Measurements from ENCODE around the gene LAIR2.
"Not testable (repeated sequence)": the region's sequence is repeated elsewhere in the genome, so short reads cannot be mapped to it uniquely, and the experiment has no call there.

Gene LAIR2

DNA sequence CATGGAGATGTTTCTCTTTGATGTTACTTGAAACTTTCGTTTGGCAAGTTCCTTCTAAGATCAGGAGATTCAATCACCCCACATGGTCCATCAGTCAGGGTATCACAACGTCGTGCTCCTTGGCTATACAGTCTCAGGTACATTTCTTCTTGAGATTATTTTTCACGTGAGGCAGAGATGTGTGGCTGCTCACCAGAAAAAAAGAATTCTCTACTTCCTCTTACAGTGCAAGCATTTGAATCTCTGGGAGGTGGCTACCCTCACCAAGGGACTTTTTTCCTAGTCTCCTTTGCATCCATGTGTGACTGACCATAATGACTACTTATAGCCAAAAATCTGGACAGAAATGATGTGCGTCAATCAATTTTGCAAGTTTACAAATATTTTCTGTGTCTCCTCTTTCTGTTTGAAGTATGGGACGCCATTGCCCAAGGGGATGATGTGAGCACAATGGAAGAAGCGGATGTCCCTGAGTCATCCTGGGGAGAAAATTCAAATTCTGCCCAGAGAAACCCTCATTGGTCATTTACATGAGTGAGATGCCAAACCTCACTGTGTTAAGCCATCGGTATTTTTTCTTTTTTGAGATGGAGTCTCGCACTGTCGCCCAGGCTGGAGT, 8.6 kb upstream of the LAIR2 start:
- no peak for DNase-seq

DNA sequence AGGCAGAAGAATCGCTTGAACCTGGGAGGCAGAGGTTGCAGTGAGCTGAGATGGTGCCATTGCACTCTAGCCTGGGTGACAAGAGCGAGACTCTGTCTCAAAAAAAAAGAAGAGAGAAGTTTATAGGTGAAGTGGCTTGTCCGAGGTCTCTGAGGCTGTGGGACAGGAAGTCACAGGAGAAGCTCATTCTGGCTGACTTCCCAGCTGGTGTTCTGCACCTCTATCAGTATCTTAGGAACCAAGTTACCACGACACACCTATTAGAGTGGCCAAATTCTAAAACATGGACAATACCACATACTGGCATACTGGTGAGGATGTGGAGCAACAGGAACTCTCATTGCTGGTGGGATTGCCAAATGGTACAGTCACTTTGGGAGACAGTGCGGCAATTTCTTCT, 7.3 kb upstream of the LAIR2 start:
- not testable (repeated sequence) for DNase-seq

DNA sequence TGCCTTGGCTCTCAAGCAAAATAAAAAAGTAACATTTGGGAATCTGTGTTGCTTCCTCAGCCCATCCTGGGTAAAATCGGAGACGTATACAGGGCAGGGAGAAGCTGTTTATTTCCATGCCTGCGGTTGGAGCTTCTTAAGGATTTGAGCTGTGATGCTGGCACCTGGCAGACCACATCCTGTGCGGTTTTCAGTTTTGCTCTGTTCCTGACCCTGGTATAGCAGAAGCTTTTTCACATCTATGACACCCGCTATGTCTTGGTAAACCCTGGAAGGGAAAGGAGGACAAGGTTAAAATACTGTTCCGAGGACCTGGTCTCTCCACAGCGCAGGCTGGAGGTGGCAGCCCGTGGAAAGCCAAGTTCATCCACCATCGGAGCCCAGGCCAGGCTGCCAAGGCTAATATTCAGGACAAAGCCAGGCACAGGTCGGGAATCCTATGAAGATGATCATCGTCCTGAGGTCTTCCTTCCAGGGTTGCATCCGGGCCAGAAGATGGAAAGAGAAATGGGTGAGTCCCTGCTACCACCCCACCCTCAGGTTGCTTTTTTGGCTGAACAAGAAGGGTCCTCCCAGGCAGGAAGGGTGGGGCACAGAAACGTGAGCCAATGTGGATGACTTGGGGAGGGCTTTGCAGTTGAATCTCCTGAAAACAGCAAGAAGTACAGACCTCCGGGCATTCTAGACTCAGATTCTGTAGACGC, 4.7 kb upstream of the LAIR2 start:
- not testable (repeated sequence) for DNase-seq

DNA sequence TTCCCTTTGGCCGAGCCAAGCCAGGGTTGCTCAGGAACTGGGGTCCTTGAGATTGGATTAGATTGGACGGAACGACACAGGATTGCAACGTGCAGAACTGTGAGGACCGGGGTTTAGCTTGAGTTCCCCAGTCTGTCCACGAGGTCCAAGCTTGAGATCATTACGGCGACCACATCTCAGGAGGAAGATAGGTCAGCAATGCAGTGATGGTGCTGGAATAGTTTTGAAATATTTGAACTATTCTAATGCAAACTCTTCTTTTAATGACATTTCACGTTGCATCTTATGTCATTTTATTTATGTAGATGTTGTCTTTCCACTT, 4.2 kb upstream of the LAIR2 start:
- DNase-seq: not testable (repeated sequence)

DNA sequence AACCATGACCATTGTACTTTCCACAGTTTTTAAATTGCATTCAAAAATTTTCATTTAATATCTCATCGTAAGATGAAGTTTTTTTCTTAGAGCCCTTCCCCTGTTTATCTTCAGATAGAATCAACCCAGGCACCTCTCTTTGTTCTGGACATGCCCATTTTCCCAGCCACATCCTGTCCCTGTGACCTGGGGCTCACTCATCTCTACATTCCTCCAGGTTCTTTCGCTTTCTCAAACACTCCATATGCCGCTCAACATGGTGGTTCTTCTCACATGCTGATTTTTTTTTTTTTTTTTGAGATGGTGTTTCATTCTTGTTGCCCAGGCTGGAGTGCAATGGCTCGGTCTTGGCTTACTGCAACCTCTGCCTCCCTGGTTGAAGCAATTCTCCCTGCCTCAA, 2.9 kb downstream of the LAIR2 start:
- DNase-seq: not testable (repeated sequence)

DNA sequence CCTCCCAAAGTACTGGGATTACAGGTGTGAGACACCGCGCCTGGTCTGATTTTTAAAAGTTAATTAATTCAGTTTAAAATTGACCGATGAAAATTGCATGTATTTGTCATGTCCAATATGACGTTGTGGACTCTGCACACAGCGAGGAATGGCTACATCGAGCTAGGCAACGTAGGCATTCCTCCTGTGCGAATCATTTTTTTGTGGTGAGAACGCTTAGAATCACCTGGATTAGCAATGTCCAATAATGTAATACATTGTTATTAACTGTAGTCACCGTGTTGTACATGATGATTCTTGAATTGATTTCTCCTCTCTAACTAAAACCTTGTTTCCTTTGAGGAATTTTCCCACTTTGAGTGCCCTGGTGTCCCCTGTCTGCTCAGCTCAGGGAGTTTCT, 3.4 kb downstream of the LAIR2 start:
- no peak for DNase-seq

DNA sequence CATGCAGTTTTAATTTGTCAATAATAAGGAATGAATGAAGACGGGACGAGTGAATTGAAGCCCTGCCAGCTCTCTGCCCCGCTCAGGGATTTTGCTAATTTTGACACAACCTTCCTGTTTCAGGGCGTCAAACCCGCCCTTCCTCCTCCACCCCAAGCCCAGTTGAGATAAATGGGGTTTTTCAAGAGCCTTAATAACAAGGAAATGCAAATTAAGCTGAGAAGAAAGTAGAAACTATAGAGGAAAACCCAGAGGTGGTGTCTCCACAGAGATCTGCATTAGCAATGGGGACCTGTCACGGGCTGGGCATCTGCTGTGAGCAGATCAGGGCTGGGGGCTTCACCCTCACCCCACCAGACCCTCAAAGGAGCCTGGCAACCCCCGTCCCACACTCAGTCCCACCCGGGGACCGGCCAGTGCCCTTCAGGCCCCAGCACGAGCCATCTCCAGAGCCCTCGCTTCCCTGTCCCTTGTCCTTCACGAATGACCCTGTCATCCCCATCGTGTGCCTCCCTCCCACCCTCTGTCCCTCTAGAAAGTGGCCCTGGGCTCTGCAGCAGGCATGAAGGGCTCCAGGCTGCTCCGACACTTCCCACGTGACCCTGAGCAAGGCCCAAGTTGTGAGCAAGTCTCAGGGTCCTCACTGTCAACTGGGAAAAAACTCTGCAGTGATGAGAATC, 4.5 kb downstream of the LAIR2 start:
- not testable (repeated sequence) for DNase-seq

DNA sequence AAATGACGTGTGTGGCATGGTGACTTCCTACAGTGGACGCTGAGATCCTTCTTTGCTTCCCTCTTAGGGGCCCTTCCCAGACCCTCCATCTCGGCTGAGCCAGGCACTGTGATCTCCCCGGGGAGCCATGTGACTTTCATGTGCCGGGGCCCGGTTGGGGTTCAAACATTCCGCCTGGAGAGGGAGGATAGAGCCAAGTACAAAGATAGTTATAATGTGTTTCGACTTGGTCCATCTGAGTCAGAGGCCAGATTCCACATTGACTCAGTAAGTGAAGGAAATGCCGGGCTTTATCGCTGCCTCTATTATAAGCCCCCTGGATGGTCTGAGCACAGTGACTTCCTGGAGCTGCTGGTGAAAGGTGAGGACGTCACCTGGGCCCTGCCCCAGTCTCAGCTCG, 5.2 kb downstream of the LAIR2 start:
- no peak for DNase-seq

DNA sequence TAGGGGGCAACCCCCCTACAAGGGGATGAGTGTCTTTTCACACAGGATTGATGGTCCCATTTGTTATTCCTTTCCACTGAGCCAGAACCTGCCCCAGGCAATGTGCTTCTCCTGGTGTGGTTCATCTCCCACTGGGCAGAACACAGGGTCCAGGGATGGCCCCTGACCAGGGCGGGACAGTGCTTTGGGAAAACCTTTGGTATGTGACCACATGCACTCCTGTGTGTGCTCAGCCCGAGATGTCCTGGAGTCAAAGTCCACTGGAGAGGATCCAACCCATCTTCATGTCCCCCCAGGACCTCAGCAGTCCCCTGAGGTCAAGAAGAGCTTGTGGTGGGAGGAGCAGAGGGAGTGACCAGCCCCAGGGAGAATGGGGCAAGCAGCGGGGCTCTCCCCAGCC, 5.9 kb downstream of the LAIR2 start:
- not testable (repeated sequence) for DNase-seq

DNA sequence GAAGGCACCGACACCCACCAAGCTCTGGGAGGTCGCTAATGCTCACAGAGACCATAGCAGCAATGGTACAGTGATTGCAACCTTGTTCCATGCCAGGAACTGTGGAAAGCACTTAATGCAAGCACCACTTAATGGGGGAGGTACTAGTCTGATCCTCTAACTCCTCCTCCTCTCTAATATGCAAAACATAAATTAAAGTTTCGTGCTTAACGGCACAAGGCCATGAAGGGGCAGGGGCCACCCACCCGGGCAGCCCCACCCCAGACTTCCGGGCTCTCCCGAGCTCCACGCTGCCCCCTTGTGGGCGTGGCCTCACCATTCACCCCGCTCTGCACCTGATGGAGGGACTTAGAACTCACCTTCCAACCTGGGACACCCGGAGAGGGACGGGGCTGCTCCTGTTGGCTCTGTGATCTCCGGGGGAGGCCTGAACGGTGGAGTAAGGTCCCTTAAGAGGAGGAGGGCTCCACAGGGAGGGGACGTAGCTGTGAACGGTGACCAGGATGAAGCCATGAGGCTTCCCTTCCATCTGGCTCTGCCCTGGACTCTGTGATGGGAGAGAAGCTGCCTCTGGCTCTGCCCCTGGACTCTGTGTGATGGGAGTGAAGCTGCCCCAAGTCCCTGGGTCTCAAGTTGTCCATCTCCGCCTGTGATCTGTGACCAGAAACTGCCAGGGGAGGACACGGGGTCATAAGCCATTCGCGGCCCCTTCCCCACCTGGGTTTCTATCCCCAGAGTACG, 6.7 kb downstream of the LAIR2 start:
- DNase-seq: not testable (repeated sequence)

DNA sequence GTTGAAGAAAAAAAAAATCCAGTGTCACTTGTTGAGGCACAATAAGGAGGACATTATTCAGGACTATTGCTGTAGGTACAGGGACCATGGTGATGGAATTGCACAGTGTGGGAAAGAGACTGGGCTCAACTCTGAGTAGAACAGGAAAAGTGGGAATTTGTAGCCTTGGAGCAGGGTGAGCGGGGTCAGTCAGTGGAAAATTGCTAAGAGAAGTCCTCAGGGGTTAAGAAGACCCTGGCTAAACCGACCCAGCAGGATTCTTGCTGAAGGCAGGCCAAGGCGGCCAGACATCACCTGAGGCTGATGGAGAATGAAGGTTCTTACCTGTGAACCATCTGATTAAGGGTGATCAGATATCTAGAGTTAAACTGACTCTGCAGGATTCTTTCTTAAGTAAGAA, 12.5 kb downstream of the LAIR2 start:
- no peak for DNase-seq

DNA sequence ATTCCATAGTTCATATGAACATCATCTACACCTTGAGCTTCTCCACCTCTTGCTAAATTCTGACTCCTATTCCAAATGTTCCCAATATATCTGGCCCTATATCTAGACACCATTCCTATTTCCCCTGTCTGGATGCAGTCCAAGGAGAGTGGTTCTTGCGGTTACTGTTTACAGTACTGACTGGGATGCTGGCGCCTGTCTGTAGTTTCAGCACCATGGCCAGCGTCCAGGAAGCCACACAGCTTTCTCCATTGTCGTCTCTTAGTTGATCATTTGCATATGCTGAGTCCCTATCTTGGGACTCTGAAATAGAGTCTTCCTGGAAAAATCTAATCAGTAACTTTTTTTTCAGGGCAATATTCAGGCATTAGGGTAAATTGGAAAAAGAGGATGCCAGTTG, 14.9 kb downstream of the LAIR2 start:
- DNase-seq: peak; percentile 40

DNA sequence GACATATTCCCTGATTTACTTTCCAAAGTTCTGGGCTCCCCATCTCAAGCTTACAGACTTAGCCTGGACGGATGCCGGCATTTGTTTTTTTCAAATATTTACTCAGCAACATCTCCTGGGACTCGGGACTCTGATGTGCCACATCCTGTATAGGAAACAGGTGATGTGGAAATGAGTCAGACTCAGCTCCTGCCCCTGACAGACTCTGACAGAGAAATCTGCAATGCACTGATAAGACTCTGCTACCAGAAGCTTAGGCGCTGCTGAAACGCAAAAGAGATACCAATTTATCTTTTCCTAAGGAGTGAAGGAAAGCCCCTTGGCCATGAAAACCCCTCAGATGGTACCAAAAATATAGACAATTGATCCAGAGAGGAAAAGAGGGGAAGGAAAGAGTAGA, 16.2 kb downstream of the LAIR2 start:
- DNase-seq: no peak

DNA sequence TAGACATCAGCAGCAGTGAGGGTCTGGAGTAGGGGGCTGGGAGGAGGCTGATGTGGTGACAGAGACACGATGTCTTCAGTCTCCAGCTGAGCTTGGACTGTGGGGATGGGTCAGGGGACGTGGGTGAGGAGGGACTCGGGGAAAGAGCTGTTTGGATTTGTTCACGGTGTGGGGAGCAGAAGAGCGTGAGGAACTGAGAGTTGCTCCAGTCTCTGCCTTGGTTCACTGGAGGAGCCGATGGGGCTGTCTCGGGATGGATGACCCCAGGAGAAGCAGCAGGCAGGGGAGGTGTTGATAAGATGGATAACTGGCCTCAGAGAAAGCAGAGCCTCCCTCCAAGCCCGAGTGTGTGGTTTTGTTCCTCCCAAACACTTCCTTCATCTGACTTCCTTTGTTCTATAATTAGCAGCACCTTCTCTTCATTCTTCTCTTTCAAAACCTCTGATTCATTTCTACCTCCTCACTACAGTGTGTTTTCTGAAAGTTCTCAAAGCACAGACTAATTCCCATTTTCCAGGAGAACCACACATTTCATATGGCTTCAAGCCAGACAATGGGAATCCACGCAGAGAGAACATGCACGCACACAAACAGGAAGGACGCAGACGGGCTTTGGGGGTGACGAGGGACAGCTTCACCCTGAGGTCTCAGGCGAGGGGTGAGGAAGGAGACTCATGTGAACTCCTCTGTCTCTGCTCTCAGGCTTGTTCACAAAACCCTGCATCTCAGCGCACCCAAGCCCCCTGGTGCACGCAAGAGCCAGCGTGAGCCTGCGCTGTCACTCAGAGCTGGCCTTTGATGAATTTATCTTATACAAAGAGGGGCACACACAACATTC, 18.6 kb downstream of the LAIR2 start:
- no peak for DNase-seq

DNA sequence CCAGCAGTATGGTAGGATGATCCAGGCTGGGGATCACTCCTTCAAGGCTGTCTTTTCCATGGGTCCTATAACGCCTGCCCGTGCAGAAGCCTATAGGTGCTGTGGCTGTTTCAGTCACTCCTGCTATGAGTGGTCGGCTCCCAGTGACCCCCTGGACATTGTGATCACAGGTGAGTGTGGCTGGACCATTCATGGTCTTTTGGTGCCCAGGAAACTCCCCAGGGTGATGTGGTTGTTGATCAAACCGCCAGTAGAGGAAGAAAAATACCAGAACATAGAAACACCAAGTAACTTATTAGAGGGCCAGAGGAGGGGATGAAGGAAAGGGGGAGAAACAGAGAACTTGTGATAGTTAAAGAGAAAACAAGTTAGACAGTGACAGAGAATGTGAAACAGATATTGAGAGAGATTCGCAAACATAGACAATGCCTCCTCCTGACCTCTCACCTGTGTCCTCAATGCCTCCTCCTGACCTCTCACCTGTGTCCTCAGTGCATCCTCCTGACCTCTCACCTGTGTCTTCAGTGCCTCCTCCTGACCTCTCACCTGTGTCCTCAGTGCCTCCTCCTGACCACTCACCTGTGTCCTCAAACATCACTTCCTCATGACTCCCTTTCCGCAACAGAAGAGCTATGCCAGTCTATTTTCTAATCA, 19.4 kb downstream of the LAIR2 start:
- no peak for DNase-seq

DNA sequence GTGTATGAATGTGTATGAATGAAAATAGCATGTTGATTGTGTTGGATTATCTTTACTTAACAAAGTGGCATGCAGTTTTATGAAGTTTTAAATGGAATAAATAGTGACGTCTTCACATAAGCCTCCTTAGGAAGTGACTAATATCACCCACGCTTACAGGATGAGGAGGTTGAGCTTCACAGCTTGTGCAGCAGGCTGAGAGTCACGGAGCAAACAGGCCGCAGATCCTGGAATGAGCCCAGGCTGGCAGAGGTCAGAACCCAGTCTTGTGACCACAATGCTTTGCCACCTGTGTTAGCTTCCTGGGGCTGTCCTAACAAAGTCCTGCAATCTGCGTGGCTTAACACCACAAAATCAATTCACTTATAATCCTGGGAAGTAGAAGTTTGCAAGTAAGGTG, 20.8 kb downstream of the LAIR2 start:
- no peak for DNase-seq

DNA sequence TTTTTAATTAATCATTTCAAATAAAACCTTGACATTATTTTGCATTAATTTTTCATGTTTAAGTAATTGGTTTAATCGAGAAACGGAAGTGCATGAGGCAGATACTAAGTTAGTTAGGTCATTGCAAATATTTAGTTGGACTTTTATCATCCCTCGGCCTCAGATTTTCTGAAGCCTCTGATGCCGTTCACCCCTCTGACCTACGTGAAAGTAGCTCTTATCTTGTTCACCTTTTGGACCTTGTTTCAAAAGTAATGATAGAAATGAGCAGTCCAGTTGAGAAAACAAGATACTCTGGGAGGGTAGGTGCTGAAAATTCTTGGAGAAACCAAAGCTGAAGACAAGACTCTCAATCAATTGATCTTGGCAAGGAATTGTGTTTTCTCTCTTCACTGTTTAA, 23.0 kb downstream of the LAIR2 start:
- DNase-seq: no peak

DNA sequence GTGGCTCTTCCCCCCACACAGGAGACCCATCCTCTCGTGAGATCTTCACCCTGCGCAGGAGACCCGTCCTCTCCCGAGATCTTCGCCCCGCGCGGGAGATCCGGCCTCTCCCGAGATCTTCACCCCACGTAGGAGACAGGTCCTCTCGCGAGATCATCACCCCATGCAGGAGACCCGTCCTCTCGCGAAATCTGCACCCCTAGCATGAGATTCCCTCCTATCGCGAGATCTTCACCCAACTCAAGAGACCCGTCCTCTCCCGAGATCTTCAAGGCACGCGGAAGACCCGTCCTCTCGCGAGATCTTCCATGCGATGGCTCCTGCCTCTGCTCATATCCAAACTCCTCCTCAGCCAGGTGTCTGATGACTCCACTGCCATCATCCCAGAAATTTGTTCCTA, 24.3 kb downstream of the LAIR2 start:
- no peak for DNase-seq

DNA sequence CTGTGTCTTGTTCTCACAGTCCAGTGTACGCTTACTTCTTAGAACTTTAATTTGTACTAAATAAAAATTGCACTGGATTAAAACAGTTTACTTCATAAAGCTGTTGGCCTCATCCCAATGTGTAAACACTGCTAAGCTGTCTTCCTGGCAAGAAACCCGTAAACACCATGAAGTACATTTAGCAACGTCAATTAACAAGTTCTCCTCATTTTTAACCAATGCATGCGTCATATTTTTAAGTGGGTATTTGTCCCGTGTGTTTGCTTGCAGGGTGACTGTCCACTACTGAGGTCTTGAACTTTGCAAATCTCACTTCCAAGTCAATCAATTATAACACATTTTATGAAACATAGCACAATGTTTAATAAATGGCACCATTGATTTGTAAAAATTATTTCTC, 28.2 kb downstream of the LAIR2 start:
- no peak for DNase-seq

DNA sequence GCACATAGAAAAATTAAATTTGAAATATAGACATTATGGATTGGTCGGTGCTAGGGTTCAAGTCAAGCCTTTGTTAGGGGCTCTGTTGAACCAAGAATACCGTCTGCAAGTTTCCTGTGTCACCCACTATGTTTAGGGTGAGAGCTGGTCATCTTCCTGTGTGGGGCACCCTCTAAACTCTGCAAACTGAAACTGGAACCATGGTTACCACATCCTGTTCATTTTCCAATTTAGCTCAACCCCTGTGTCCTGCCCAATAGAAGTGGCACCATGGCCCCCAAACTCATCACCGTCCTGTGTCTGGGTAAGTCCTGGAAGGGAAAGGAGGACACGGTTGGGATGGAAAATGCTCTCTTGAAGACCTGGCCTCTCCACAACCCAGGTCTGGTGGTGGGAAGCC, 29.9 kb downstream of the LAIR2 start:
- no peak for DNase-seq

DNA sequence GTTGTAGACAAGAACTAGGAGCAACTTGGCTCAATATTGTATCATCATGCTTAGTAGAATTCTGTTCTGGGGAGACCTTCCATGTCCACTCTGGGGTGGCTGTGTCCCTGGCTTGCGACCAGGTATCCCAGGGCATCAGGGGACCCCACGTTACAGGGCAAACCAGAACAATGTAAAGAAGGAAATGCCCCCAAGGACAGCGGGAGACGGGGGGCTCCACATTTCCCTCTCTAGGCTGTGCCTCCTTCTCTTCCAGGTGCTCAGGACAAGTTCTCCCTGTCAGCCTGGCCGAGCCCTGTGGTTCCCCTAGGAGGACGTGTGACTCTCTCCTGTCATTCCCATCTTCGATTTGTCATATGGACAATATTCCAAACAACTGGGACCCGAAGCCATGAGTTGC, 30.8 kb downstream of the LAIR2 start:
- DNase-seq: no peak

DNA sequence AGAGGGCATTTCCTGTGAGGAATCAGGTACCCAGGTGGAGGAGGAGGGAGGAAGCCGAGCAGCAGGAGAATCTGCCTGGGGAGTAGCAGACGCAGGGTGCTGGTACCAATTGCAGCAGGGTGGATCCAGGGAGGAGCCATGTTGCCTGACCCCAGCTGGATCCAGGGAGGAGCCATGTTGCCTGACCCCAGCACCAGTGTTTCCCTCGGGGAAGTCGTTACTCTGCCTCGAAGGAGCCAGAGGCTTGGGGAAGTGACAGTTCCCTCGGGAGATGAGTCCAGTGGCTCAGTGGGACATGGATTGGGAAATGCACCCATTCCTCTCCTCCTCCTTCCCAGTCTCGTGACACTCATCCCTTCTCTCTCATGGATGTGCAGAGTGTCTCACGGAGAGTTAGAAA, 31.5 kb downstream of the LAIR2 start:
- DNase-seq: no peak
